AG04449 (cell line): Measurements from ENCODE around the gene ZNF597.

Experiments
- CTCF ChIA-PET: fragments of 350-600 bp; formaldehyde crosslinking; extraction: SDS; loops from one replicate; lab custom pipeline; 2021; ENCODE audit warnings: antibody characterized with exemption; lab: Yijun Ruan, JAX
- POLR2A ChIA-PET: fragments of 400-600, 350-600 bp; formaldehyde crosslinking; extraction: SDS; loops from one replicate; lab custom pipeline; 2020; ENCODE audit warnings: antibody characterized with exemption, inconsistent platforms; lab: Yijun Ruan, JAX
- DNase-seq: peaks from one replicate; pipeline ENCODE4 v3.0.0-alpha.2; 2010; ENCODE audit warnings: low read depth, low spot score
- H3K4me3 ChIP-seq: 2 replicates; pipeline ENCODE4 v1.5.1; 2011; ENCODE audit warnings: low read depth, mild to moderate bottlenecking, control low read depth, low read length
- TF ChIP-seq, protein P1 (sequence below): IDR thresholded peaks from one replicate; pipeline ENCODE4 v1.5.1; 2011; ENCODE audit warnings: mild to moderate bottlenecking, moderate library complexity, low read length, control low read depth, inconsistent platforms; ENCODE audit not compliant: insufficient read depth; ENCODE audit errors: missing control alignments

Gene ZNF597

DNA sequence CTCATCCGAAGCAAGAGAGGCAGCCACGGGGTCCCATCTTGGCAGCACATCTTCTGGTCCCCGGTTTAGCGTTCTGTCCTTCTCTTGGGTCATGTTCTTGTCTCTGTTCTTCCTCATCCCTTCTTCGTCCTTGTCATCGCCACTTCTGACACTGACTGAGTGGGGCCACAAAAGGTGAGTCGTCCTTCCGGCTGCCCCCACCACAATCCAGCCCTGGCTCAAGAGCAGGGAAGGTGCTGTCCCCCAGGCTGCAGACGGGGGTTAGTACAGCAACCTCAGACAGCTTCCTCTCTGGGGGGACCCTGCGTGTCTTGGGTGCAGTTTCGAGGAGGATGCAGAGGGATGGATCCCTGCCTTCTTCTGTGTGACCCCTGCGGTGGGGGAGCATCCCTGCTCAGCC lies 22.0 kb upstream of the ZNF597 start:
- ChIA-PET CTCF (no interaction called here), POLR2A (no interaction called here)
- TF ChIP-seq, protein P1, sequence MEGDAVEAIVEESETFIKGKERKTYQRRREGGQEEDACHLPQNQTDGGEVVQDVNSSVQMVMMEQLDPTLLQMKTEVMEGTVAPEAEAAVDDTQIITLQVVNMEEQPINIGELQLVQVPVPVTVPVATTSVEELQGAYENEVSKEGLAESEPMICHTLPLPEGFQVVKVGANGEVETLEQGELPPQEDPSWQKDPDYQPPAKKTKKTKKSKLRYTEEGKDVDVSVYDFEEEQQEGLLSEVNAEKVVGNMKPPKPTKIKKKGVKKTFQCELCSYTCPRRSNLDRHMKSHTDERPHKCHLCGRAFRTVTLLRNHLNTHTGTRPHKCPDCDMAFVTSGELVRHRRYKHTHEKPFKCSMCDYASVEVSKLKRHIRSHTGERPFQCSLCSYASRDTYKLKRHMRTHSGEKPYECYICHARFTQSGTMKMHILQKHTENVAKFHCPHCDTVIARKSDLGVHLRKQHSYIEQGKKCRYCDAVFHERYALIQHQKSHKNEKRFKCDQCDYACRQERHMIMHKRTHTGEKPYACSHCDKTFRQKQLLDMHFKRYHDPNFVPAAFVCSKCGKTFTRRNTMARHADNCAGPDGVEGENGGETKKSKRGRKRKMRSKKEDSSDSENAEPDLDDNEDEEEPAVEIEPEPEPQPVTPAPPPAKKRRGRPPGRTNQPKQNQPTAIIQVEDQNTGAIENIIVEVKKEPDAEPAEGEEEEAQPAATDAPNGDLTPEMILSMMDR: no peak
- no peak for DNase-seq
- no peak overlapping the region for H3K4me3 ChIP-seq

- no peak for DNase-seq
- TF ChIP-seq, protein P1: no peak
- H3K4me3 ChIP-seq: no peak overlapping the region
- ChIA-PET CTCF (no interaction called here), POLR2A (no interaction called here)
Measured at GRCh38 chr16:3461151-3461550, 17.8 kb upstream of the ZNF597 start.

GRCh38 chr16:3460585-3460984 lies 17.3 kb upstream of the ZNF597 start:
- DNase-seq: no peak
- no peak overlapping the region for H3K4me3 ChIP-seq
- CTCF ChIA-PET: no interaction called here
- POLR2A ChIA-PET: no interaction called here
- TF ChIP-seq, protein P1: no peak

- peak overlapping the region; percentile 0; the same call in 1 of the 2 replicates for H3K4me3 ChIP-seq
- CTCF ChIA-PET: no interaction called here
- DNase-seq: no peak
- POLR2A ChIA-PET: no interaction called here
- TF ChIP-seq, protein P1: no peak
Measured at GRCh38 chr16:3460121-3460520, 16.8 kb upstream of the ZNF597 start.

DNA sequence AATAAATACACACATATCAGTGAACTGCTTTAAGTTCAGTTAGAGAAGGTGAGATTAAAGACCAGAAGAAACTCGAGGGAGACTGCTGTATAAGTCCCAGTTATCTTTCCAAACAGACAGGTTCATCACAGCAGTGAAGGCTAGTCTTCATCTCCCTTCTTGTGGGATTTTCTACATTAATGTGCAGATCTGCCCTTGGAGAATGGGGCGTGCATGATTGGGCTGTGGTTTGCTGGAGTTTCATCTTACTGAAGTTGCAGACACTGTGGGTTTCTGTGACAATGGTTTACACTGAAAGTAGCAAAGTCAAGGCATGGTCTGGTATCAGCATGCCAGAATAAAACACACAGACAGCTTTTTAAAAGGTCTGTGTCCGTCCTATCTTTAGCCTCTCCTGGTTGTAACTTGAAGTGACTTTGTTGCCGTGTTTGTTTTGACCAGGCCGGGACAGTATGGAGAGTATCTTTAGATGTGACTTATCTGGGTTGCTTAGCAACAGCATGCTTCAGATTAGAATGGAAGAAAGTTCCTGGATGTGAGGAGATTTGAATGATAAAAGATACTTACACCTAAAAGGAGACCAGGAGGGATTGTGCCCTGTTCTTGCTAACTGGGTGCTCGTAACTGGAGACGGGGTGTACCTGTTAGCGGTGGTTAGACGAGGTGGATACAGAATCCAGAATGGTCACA lies 16.2 kb upstream of the ZNF597 start:
- POLR2A ChIA-PET: no interaction called here
- peak overlapping the region; percentile 96 for H3K4me3 ChIP-seq
- no peak for DNase-seq
- CTCF ChIA-PET: no interaction called here
- TF ChIP-seq, protein P1: no peak

DNA sequence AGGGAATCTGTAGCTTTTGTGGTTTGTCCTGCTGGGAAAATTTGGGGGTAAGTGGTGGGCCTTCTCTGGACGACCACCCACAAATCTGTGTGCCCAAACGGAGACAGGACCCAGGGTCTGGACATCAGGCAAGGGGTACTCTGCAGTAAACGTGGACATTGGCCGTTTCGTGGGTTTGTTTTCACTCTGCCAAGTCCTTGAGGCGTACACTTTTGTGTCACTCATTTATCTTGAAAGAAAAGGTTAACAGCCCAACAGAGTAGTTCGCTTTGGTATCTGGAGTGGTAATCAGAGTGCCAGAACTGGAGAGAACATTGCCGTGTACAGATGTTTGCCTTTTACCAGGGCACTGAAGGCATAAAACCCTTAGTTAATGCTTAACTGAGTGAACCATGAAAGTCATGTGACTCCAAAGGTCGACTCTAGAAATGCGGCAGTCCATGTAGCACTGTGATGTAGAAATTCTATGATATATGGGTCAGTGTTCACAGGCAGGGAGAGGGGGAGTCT lies 15.6 kb upstream of the ZNF597 start:
- TF ChIP-seq, protein P1: no peak
- H3K4me3 ChIP-seq: peak overlapping the region; percentile 96
- ChIA-PET CTCF (no interaction called here), POLR2A (interaction anchor here (0.9 kb wide), 1 partner anchor 183 kb away, joined by 3 read pairs; no protein-coding TSS in a partner anchor)
- no peak for DNase-seq
